Stomach smooth muscle (tissue), 2 donors: ENCODE data around the gene SEC23A.
"Not testable (repeated sequence)": the region's sequence is repeated elsewhere in the genome, so short reads cannot be mapped to it uniquely, and the experiment has no call there.

Source experiments
- H3K27ac ChIP-seq: one replicate; pipeline ENCODE4 v1.7.0; 2013; ENCODE audit warnings: mild to moderate bottlenecking, low read length, inconsistent platforms
- H3K27me3 ChIP-seq, 2 donors: one replicate each; pipeline ENCODE4 v1.7.0; 2013; ENCODE audit warnings: low read length in 2 of 2; ENCODE audit not compliant: insufficient read depth in 2 of 2, control insufficient read depth in 1 of 2
- H3K36me3 ChIP-seq, 2 donors: one replicate each; pipeline ENCODE4 v1.7.0; 2013; ENCODE audit warnings: low read length in 2 of 2; ENCODE audit not compliant: control insufficient read depth in 2 of 2, insufficient read depth in 2 of 2
- H3K4me1 ChIP-seq: one replicate; pipeline ENCODE4 v1.7.0; 2013; ENCODE audit warnings: low read length; ENCODE audit not compliant: control insufficient read depth, insufficient read depth
- H3K4me3 ChIP-seq, 2 donors: one replicate each; pipeline ENCODE4 v1.7.0; 2013; ENCODE audit warnings: low read length in 2 of 2
- H3K9ac ChIP-seq, 2 donors: one replicate each; pipeline ENCODE4 v1.7.0; 2013; ENCODE audit warnings: low read length in 2 of 2, mild to moderate bottlenecking in 1 of 2
- H3K9me3 ChIP-seq, 2 donors: one replicate each; pipeline ENCODE4 v1.7.0; 2013; ENCODE audit warnings: low read length in 2 of 2; ENCODE audit not compliant: control insufficient read depth in 2 of 2
- donor health status: healthy.
- donor health status: Pancreatic carcinoma.

Gene SEC23A

GRCh38 chr14:39090548-39091111 is 12.4 kb downstream of the SEC23A start:
- Histone ChIP-seq H3K27me3 (no peaks in the 10 kb centered on the region), H3K4me1 (no peaks in the 10 kb centered on the region), H3K36me3 (peaks cover 17 to 34% of the 10 kb centered on the region in 2 donors), H3K9ac (no peak overlapping the region), H3K4me3 (no peak overlapping the region), H3K9me3 (no peaks in the 10 kb centered on the region), H3K27ac (no peak overlapping the region)

- no peaks in the 10 kb centered on the region for H3K4me1 ChIP-seq
- H3K27ac ChIP-seq, result no peak overlapping the region
- no peak overlapping the region for H3K4me3 ChIP-seq
- H3K27me3 ChIP-seq, result no peaks in the 10 kb centered on the region
- H3K9ac ChIP-seq, result no peak overlapping the region
- H3K9me3 ChIP-seq, result no peaks in the 10 kb centered on the region
- peaks cover 30 to 39% of the 10 kb centered on the region in 2 donors for H3K36me3 ChIP-seq
Observed at GRCh38 chr14:39087493-39087892, 15.5 kb downstream of the SEC23A start.

- peaks cover 29 to 34% of the 10 kb centered on the region in 2 donors for H3K36me3 ChIP-seq
Observed at GRCh38 chr14:39085933-39086332, 17.1 kb downstream of the SEC23A start.

GRCh38 chr14:39083127-39083526 is 19.9 kb downstream of the SEC23A start:
- no peak overlapping the region for H3K9ac ChIP-seq
- no peak overlapping the region for H3K27ac ChIP-seq
- H3K36me3 ChIP-seq, result peaks cover 27 to 30% of the 10 kb centered on the region in 2 donors
- no peaks in the 10 kb centered on the region for H3K4me1 ChIP-seq
- no peak overlapping the region for H3K4me3 ChIP-seq
- H3K27me3 ChIP-seq, result no peaks in the 10 kb centered on the region
- no peaks in the 10 kb centered on the region for H3K9me3 ChIP-seq

More at GRCh38 chr14:39085933-39086332, 17.1 kb downstream of the SEC23A start:
- no peaks in the 10 kb centered on the region for H3K9me3 ChIP-seq
- no peaks in the 10 kb centered on the region for H3K4me1 ChIP-seq
- H3K27me3 ChIP-seq, result no peaks in the 10 kb centered on the region
- H3K4me3 ChIP-seq, result no peak overlapping the region
- no peak overlapping the region for H3K27ac ChIP-seq
- H3K9ac ChIP-seq, result no peak overlapping the region

GRCh38 chr14:39080886-39081285 is 22.1 kb downstream of the SEC23A start:
- Histone ChIP-seq H3K4me1 (no peaks in the 10 kb centered on the region), H3K9ac (no peak overlapping the region), H3K9me3 (no peaks in the 10 kb centered on the region), H3K36me3 (peaks cover 25 to 28% of the 10 kb centered on the region in 2 donors), H3K27ac (no peak overlapping the region), H3K27me3 (no peaks in the 10 kb centered on the region), H3K4me3 (no peak overlapping the region)

GRCh38 chr14:39071096-39071495 is 31.9 kb downstream of the SEC23A start:
- no peak overlapping the region for H3K4me3 ChIP-seq
- H3K9ac ChIP-seq, result no peak overlapping the region
- H3K27ac ChIP-seq, result no peak overlapping the region
- no peaks in the 10 kb centered on the region for H3K4me1 ChIP-seq
- no peaks in the 10 kb centered on the region for H3K27me3 ChIP-seq
- H3K9me3 ChIP-seq, result no peaks in the 10 kb centered on the region
- peaks cover 17 to 27% of the 10 kb centered on the region in 2 donors for H3K36me3 ChIP-seq

- Histone ChIP-seq H3K9me3 (no peaks in the 10 kb centered on the region), H3K27me3 (no peaks in the 10 kb centered on the region), H3K4me3 (no peak overlapping the region), H3K27ac (no peak overlapping the region), H3K36me3 (peaks cover 17 to 32% of the 10 kb centered on the region in 2 donors), H3K9ac (no peak overlapping the region), H3K4me1 (no peaks in the 10 kb centered on the region)
Observed at GRCh38 chr14:39069923-39070322, 33.1 kb downstream of the SEC23A start.

- H3K36me3 ChIP-seq, result peaks cover 21 to 35% of the 10 kb centered on the region in 2 donors
- H3K27ac ChIP-seq, H3K4me1 ChIP-seq, H3K9ac ChIP-seq, H3K9me3 ChIP-seq, H3K4me3 ChIP-seq, H3K27me3 ChIP-seq: not testable (repeated sequence)
Observed at GRCh38 chr14:39069169-39069805, 33.7 kb downstream of the SEC23A start.

GRCh38 chr14:39060818-39061437 is 42.1 kb downstream of the SEC23A start:
- H3K4me1 ChIP-seq, result no peaks in the 10 kb centered on the region
- H3K36me3 ChIP-seq, result peaks cover 20 to 35% of the 10 kb centered on the region in 2 donors
- no peaks in the 10 kb centered on the region for H3K9me3 ChIP-seq
- H3K9ac ChIP-seq, result no peak overlapping the region
- no peak overlapping the region for H3K27ac ChIP-seq
- H3K4me3 ChIP-seq, result no peak overlapping the region
- no peaks in the 10 kb centered on the region for H3K27me3 ChIP-seq

- Histone ChIP-seq H3K4me1 (no peaks in the 10 kb centered on the region), H3K27me3 (no peaks in the 10 kb centered on the region), H3K4me3 (no peak overlapping the region), H3K27ac (no peak overlapping the region), H3K9me3 (no peaks in the 10 kb centered on the region), H3K9ac (no peak overlapping the region), H3K36me3 (peaks cover 21 to 44% of the 10 kb centered on the region in 2 donors)
Observed at GRCh38 chr14:39055786-39056474, 47.1 kb downstream of the SEC23A start.
